ENCODE data around the gene ACAT2.
"Not testable (repeated sequence)": the region's sequence is repeated elsewhere in the genome, so short reads cannot be mapped to it uniquely, and the experiment has no call there.

ACAT2 gene

DNA sequence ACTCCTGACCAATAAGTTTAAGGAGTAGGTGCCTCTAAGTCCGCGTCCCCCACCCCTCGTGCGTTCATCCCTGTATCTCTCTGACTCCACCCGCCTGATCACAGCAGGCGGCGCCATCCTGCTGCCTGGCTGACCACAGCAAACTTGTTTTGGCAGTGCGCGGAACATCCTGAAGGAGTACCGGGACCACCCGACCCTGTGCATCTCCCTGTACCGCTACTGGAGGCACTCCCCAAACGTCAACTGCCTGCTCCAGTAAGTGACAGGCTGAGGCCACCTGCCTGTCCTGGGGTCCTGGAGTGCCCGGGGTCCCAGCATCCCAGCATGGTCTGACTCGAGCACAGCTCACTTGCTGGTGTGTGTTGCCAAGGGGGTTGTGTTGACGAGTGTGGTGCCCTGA lies 57.3 kb downstream of the ACAT2 start:
- Histone ChIP-seq H3K9me3 (ENCODE audit: low read length) (no peaks in the 10 kb centered on the region), H3K36me3 (ENCODE audit: insufficient read depth, low read length) (no peaks in the 10 kb centered on the region), H3K27ac (ENCODE audit: low read depth, low read length) (no peak overlapping the region), H3K27me3 (ENCODE audit: control insufficient read depth in 1 of 2, insufficient read depth in 2 of 2, low read length in 2 of 2) (no peaks in the 10 kb centered on the region), H3K9ac (ENCODE audit: low read length) (no peak overlapping the region), H3K4me1 (ENCODE audit: insufficient read depth, low read length) (no peaks in the 10 kb centered on the region), H3K4me3 (ENCODE audit: low read depth in 1 of 2, low read length in 2 of 2) (no peak overlapping the region)

DNA sequence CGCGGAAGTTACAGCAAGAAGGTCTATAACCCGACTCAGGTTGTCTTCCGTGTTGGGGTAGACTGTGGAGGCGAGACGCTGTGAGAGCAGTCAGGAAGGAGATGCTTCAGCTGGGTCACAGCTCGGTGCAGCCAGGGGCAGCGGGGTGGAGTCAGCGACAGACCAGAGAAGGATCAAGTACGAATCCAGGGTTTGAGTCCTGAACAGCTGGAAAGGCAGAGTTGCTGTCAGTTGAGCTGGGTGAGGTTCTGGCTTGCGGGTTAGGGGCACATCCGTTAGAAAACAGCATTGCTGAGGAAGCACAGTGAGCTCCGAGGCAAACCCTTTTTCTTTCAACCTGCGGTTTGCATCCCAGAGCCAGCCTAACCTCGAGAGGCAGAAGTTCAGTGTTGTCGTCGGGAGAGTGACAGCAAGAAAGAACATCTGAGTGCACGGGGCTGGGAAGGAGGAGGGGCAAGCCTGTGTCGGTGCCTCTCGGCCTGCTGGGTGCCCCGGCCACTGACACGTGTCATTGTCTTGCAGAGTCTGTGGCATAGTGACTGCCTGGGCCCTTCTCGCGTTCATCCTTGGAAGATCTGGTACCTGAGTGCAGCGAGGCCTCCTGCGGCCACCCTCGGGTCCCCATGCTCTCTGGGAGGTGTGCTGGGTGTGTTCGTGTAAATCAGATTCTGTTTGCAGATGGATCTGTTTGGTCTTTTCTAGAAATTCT lies 58.2 kb downstream of the ACAT2 start:
- Histone ChIP-seq H3K36me3 (ENCODE audit: insufficient read depth, low read length) (no peaks in the 10 kb centered on the region), H3K27ac (ENCODE audit: low read depth, low read length) (no peak overlapping the region), H3K4me1 (ENCODE audit: insufficient read depth, low read length) (no peaks in the 10 kb centered on the region), H3K9ac (ENCODE audit: low read length) (no peak overlapping the region), H3K27me3 (ENCODE audit: control insufficient read depth in 1 of 2, insufficient read depth in 2 of 2, low read length in 2 of 2) (no peaks in the 10 kb centered on the region), H3K9me3 (ENCODE audit: low read length) (no peaks in the 10 kb centered on the region), H3K4me3 (ENCODE audit: low read depth in 1 of 2, low read length in 2 of 2) (no peak overlapping the region)

GRCh38 chr6:159821122-159821521 lies 59.3 kb downstream of the ACAT2 start:
- H3K27me3 ChIP-seq (ENCODE audit: control insufficient read depth in 1 of 2, insufficient read depth in 2 of 2, low read length in 2 of 2), result no peaks in the 10 kb centered on the region
- H3K36me3 ChIP-seq (ENCODE audit: insufficient read depth, low read length), result no peaks in the 10 kb centered on the region
- H3K4me3 ChIP-seq (ENCODE audit: low read depth in 1 of 2, low read length in 2 of 2), result no peak overlapping the region
- H3K9me3 ChIP-seq (ENCODE audit: low read length), result no peaks in the 10 kb centered on the region
- no peak overlapping the region for H3K9ac ChIP-seq (ENCODE audit: low read length)
- H3K27ac ChIP-seq (ENCODE audit: low read depth, low read length), result no peak overlapping the region
- no peaks in the 10 kb centered on the region for H3K4me1 ChIP-seq (ENCODE audit: insufficient read depth, low read length)

DNA sequence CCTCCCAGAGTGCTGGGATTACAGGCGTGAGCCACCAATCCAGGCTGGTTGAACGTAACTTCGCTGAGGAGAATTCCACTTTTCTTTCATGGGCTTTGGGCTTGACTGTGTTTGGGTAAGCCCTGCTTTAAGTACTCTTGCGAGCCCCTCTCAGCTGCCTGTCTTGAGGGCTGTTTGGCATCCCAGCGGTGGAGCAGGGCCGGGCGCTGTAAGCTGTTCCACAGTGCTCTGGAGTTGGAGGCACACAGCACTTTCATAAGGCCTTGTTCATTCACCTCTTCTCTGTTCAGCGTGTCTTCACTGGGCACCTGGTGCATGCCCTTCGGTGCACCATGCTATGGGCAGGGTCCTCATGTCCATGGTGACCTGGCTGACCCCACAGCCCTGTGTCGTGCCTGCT lies 59.9 kb downstream of the ACAT2 start:
- Histone ChIP-seq H3K27me3 (ENCODE audit: control insufficient read depth in 1 of 2, insufficient read depth in 2 of 2, low read length in 2 of 2) (no peaks in the 10 kb centered on the region), H3K36me3 (ENCODE audit: insufficient read depth, low read length) (no peaks in the 10 kb centered on the region), H3K9ac (ENCODE audit: low read length) (no peak overlapping the region), H3K27ac (ENCODE audit: low read depth, low read length) (no peak overlapping the region), H3K9me3 (ENCODE audit: low read length) (no peaks in the 10 kb centered on the region), H3K4me1 (ENCODE audit: insufficient read depth, low read length) (no peaks in the 10 kb centered on the region), H3K4me3 (ENCODE audit: low read depth in 1 of 2, low read length in 2 of 2) (no peak overlapping the region)

- H3K27ac ChIP-seq (ENCODE audit: low read depth, low read length), result no peak overlapping the region
- no peaks in the 10 kb centered on the region for H3K36me3 ChIP-seq (ENCODE audit: insufficient read depth, low read length)
- H3K9me3 ChIP-seq (ENCODE audit: low read length), result no peaks in the 10 kb centered on the region
- H3K9ac ChIP-seq (ENCODE audit: low read length), result no peak overlapping the region
- H3K4me3 ChIP-seq (ENCODE audit: low read depth in 1 of 2, low read length in 2 of 2), result no peak overlapping the region
- no peaks in the 10 kb centered on the region for H3K27me3 ChIP-seq (ENCODE audit: control insufficient read depth in 1 of 2, insufficient read depth in 2 of 2, low read length in 2 of 2)
- no peaks in the 10 kb centered on the region for H3K4me1 ChIP-seq (ENCODE audit: insufficient read depth, low read length)
Observed at GRCh38 chr6:159823953-159824352, 62.1 kb downstream of the ACAT2 start.

DNA sequence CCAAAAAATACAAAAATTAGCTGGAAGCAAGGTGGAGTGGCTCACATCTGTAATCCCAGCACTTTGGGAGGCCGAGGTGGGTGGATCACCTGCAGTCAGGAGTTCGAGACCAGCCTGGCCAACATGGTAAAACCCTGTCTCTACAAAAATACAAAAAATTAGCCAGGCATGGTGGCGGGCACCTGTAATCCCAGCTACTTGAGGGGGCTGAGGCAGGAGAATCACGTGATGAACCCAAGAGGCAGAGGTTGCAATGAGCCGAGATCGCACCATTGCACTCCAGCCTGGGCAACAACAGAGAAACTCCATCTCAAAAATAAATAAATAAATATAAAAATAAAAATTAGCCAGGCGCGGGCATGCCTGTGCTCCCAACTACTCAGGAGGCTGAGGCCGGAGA lies 62.8 kb downstream of the ACAT2 start:
- not testable (repeated sequence) for H3K9ac ChIP-seq (ENCODE audit: low read length); H3K27me3 ChIP-seq (ENCODE audit: control insufficient read depth in 1 of 2, insufficient read depth in 2 of 2, low read length in 2 of 2); H3K27ac ChIP-seq (ENCODE audit: low read depth, low read length); H3K4me1 ChIP-seq (ENCODE audit: insufficient read depth, low read length); H3K9me3 ChIP-seq (ENCODE audit: low read length); H3K4me3 ChIP-seq (ENCODE audit: low read depth in 1 of 2, low read length in 2 of 2); H3K36me3 ChIP-seq (ENCODE audit: insufficient read depth, low read length)

GRCh38 chr6:159826004-159826403 lies 64.2 kb downstream of the ACAT2 start:
- Histone ChIP-seq H3K9ac (ENCODE audit: low read length) (no peak overlapping the region), H3K27me3 (ENCODE audit: control insufficient read depth in 1 of 2, insufficient read depth in 2 of 2, low read length in 2 of 2) (no peaks in the 10 kb centered on the region), H3K9me3 (ENCODE audit: low read length) (no peaks in the 10 kb centered on the region), H3K4me3 (ENCODE audit: low read depth in 1 of 2, low read length in 2 of 2) (no peak overlapping the region), H3K4me1 (ENCODE audit: insufficient read depth, low read length) (no peaks in the 10 kb centered on the region), H3K27ac (ENCODE audit: low read depth, low read length) (no peak overlapping the region), H3K36me3 (ENCODE audit: insufficient read depth, low read length) (no peaks in the 10 kb centered on the region)

GRCh38 chr6:159826968-159827647 lies 65.3 kb downstream of the ACAT2 start:
- Histone ChIP-seq H3K4me1 (ENCODE audit: insufficient read depth, low read length) (no peaks in the 10 kb centered on the region), H3K9ac (ENCODE audit: low read length) (no peak overlapping the region), H3K27ac (ENCODE audit: low read depth, low read length) (no peak overlapping the region), H3K27me3 (ENCODE audit: control insufficient read depth in 1 of 2, insufficient read depth in 2 of 2, low read length in 2 of 2) (no peaks in the 10 kb centered on the region), H3K9me3 (ENCODE audit: low read length) (no peaks in the 10 kb centered on the region), H3K36me3 (ENCODE audit: insufficient read depth, low read length) (no peaks in the 10 kb centered on the region), H3K4me3 (ENCODE audit: low read depth in 1 of 2, low read length in 2 of 2) (no peak overlapping the region)

DNA sequence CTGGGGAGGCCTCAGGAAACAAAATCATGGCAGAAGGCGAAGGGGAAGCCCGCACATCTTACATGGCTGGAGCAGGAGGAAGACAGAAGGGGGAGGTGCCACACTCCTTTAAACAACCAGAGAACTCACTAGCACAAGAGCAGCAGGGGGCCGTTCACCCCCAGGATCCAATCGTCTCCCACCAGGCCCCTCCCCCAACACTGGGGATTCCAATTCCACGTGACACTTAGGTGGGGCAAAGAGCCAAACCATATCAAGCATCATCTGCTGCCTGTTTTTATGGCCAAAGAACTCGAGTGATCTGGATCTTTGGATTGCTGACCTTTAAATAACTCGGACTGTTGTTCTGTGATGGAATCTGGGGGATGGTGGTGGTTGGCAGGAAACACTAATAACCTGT lies 66.2 kb downstream of the ACAT2 start:
- no peaks in the 10 kb centered on the region for H3K36me3 ChIP-seq (ENCODE audit: insufficient read depth, low read length)
- H3K9ac ChIP-seq (ENCODE audit: low read length), result no peak overlapping the region
- H3K4me3 ChIP-seq (ENCODE audit: low read depth in 1 of 2, low read length in 2 of 2), result no peak overlapping the region
- no peaks in the 10 kb centered on the region for H3K9me3 ChIP-seq (ENCODE audit: low read length)
- no peaks in the 10 kb centered on the region for H3K4me1 ChIP-seq (ENCODE audit: insufficient read depth, low read length)
- H3K27ac ChIP-seq (ENCODE audit: low read depth, low read length), result no peak overlapping the region
- no peaks in the 10 kb centered on the region for H3K27me3 ChIP-seq (ENCODE audit: control insufficient read depth in 1 of 2, insufficient read depth in 2 of 2, low read length in 2 of 2)
